GM23338 (cell line): ENCODE results near the gene TPCN2. TPM values are rescaled to one million over a fixed set of nuclear protein-coding genes. Genes with fewer than 3 reads are reported as not detected.

ENCODE experiments used
- ATAC-seq: fragments of 200-7000 bp; cut with Tn5 transposase; 3 replicates; pipeline ENCODE4 v1.9.1; 2020
- DNase-seq: peaks from one replicate; pipeline ENCODE4 v3.0.0-alpha.2; 2015; ENCODE audit warnings: low spot score
- H2AFZ ChIP-seq: fragments of 200-600 bp; sonication (generic); 2 replicates; pipeline ENCODE4 v1.8.0; 2016; ENCODE audit warnings: antibody characterized with exemption, mild to moderate bottlenecking, moderate library complexity
- H3F3A ChIP-seq: fragments of 200-600 bp; sonication (generic); replicated peaks from 2 replicates; pipeline ENCODE4 v1.8.0; 2017; ENCODE audit warnings: antibody characterized with exemption, mixed run types, low read depth
- H3K27ac ChIP-seq: fragments of 200-600 bp; sonication (generic); 2 replicates; pipeline ENCODE4 v1.6.1; 2016; ENCODE audit warnings: low read depth
- H3K27me3 ChIP-seq: fragments of 200-600 bp; sonication (generic); 2 replicates; pipeline ENCODE4 v1.8.0; 2016; ENCODE audit warnings: mild to moderate bottlenecking, mixed run types, moderate library complexity; ENCODE audit not compliant: insufficient read depth
- H3K36me3 ChIP-seq: fragments of 200-600 bp; sonication (generic); 2 replicates; pipeline ENCODE4 v1.8.0; 2016; ENCODE audit warnings: mild to moderate bottlenecking; ENCODE audit not compliant: insufficient read depth
- H3K4me1 ChIP-seq: fragments of 200-600 bp; sonication (generic); 2 replicates; pipeline ENCODE4 v1.8.0; 2016; ENCODE audit warnings: mild to moderate bottlenecking, moderate library complexity; ENCODE audit not compliant: insufficient read depth
- H3K4me2 ChIP-seq: fragments of 200-600 bp; sonication (generic); 2 replicates; pipeline ENCODE4 v1.7.1; 2017; ENCODE audit warnings: mixed run types
- H3K4me3 ChIP-seq: fragments of 200-600 bp; sonication (generic); 2 replicates; pipeline ENCODE4 v1.6.1; 2016; ENCODE audit warnings: mixed run types
- H3K79me2 ChIP-seq: fragments of 200-600 bp; sonication (generic); replicated peaks from 2 replicates; pipeline ENCODE4 v1.8.0; 2017; ENCODE audit warnings: mild to moderate bottlenecking; ENCODE audit not compliant: insufficient read depth
- H3K9me2 ChIP-seq: fragments of 200-600 bp; sonication (generic); 2 replicates; pipeline ENCODE4 v1.8.0; 2017; ENCODE audit not compliant: insufficient read depth
- H4K20me1 ChIP-seq: fragments of 200-600 bp; sonication (generic); replicated peaks from 2 replicates; pipeline ENCODE4 v1.8.0; 2017; ENCODE audit warnings: mild to moderate bottlenecking; ENCODE audit not compliant: insufficient read depth
- H3K27ac Mint-ChIP-seq: 2 replicates; pipeline ENCODE4 v1.8.0; 2020; ENCODE audit warnings: inconsistent platforms, mild to moderate bottlenecking, moderate library complexity, mixed read lengths
- H3K27me3 Mint-ChIP-seq: 3 replicates; pipeline ENCODE4 v1.8.0; 2022; ENCODE audit warnings: low read depth, mild to moderate bottlenecking, moderate library complexity, mixed read lengths, inconsistent platforms; ENCODE audit not compliant: insufficient read depth, poor library complexity
- H3K36me3 Mint-ChIP-seq: 3 replicates; pipeline ENCODE4 v1.8.0; 2021; ENCODE audit warnings: low read depth, mild to moderate bottlenecking, inconsistent platforms, moderate library complexity, mixed read lengths
- H3K4me1 Mint-ChIP-seq: 3 replicates; pipeline ENCODE4 v1.8.0; 2020; ENCODE audit warnings: mild to moderate bottlenecking, inconsistent platforms, mixed read lengths
- H3K4me3 Mint-ChIP-seq: 3 replicates; pipeline ENCODE4 v1.8.0; 2021; ENCODE audit warnings: moderate library complexity, mild to moderate bottlenecking, inconsistent platforms, mixed read lengths
- H3K9me3 Mint-ChIP-seq: 3 replicates; pipeline ENCODE4 v1.8.0; 2020; ENCODE audit warnings: moderate library complexity, mild to moderate bottlenecking, inconsistent platforms, mixed read lengths
- CREB1 ChIP-seq: fragments of 250-450 bp; sonication (Bioruptor Pico); IDR thresholded peaks from 2 replicates; pipeline ENCODE4 v1.5.0; 2020; ENCODE audit warnings: low read depth, mild to moderate bottlenecking, moderate library complexity
- ETS1 ChIP-seq: IDR thresholded peaks from 2 replicates; pipeline ENCODE4 v1.6.1; 2016; ENCODE audit warnings: antibody characterized with exemption
- JUNB ChIP-seq: IDR thresholded peaks from one replicate; pipeline ENCODE4 v1.6.1; 2016; ENCODE audit warnings: antibody characterized with exemption; ENCODE audit not compliant: unreplicated experiment
- NANOG ChIP-seq: IDR thresholded peaks from 2 replicates; pipeline ENCODE4 v1.6.1; 2016; ENCODE audit warnings: antibody characterized with exemption, borderline replicate concordance
- POLR2AphosphoS5 ChIP-seq: IDR thresholded peaks from 2 replicates; pipeline ENCODE4 v1.6.1; 2016; ENCODE audit warnings: antibody characterized with exemption, low read depth
- ZNF114 ChIP-seq: fragments of 250-450 bp; sonication (Bioruptor Pico); IDR thresholded peaks from 2 replicates; pipeline ENCODE4 v1.5.0; 2020; ENCODE audit warnings: mild to moderate bottlenecking, moderate library complexity
- ZNF331 ChIP-seq: fragments of 250-450 bp; sonication (Bioruptor Pico); IDR thresholded peaks from 2 replicates; pipeline ENCODE4 v1.5.0; 2020; ENCODE audit warnings: low read depth, mild to moderate bottlenecking, moderate library complexity
- ZNF462 ChIP-seq: fragments of 250-450 bp; sonication (Bioruptor Pico); IDR thresholded peaks from 2 replicates; pipeline ENCODE4 v1.5.0; 2020; ENCODE audit warnings: mild to moderate bottlenecking, moderate library complexity
- polyA plus RNA-seq: library from polyadenylated mRNA; unstranded; fragments of >200 nt; fragmentation: Nextera tagmentation; extraction: Ambion mirVana; gene quantifications from 2 replicates; pipeline ENCODE4 v1.2.1, GENCODE V29; 2016
- total RNA-seq: library from RNA; depleted of rRNA; stranded (reverse); fragments of >200 nt; shearing (Covaris generic); gene quantifications from 2 replicates; pipeline ENCODE4 v1.2.3, GENCODE V29; 2014

TPCN2 gene
- total and polyA plus RNA-seq, 2 experiments from 2014 or later = 5.8 to 14.7 TPM

GRCh38 chr11:69033431-69033830 lies 15.3 kb upstream of the TPCN2 start (continued):
- TF ChIP-seq CREB1 (CRISPR knock-in tag) (no peak), POLR2AphosphoS5 (no peak), ZNF331 (CRISPR knock-in tag) (no peak), ZNF114 (CRISPR knock-in tag) (no peak), NANOG (no peak), JUNB (no peak)

GRCh38 chr11:69034123-69034867 lies 14.4 kb upstream of the TPCN2 start:
- H3K36me3 Mint-ChIP-seq = no peaks in the 10 kb centered on the region
- H3K4me1 Mint-ChIP-seq = peaks cover 13% of the 10 kb centered on the region
- H3K4me3 Mint-ChIP-seq = no peak overlapping the region; the same call in 2 of the 3 replicates

More at GRCh38 chr11:69034123-69034867, 14.4 kb upstream of the TPCN2 start:
- Histone ChIP-seq H3K79me2 (no peaks in the 10 kb centered on the region), H3K4me2 (no peak overlapping the region), H3F3A (no peaks in the 10 kb centered on the region), H3K27ac (no peak overlapping the region), H3K36me3 (no peaks in the 10 kb centered on the region), H3K4me1 (no peaks in the 10 kb centered on the region), H3K9me2 (no peaks in the 10 kb centered on the region), H3K27me3 (no peaks in the 10 kb centered on the region), H4K20me1 (no peaks in the 10 kb centered on the region), H3K4me3 (no peak overlapping the region), H2AFZ (peak overlapping the region; percentile 23; the same call in 1 of the 2 replicates)
- TF ChIP-seq ZNF462 (CRISPR knock-in tag) (no peak), ETS1 (no peak), POLR2AphosphoS5 (no peak)
- no peaks in the 10 kb centered on the region for H3K9me3 Mint-ChIP-seq
- ATAC-seq = no peak
- peaks cover 7% of the 10 kb centered on the region for H3K27me3 Mint-ChIP-seq
- DNase-seq = no peak
- H3K27ac Mint-ChIP-seq = no peak overlapping the region
